Pancreas (tissue), 10 donors: ENCODE results near the gene PIK3C2A. TPM values are rescaled to one million over a fixed set of nuclear protein-coding genes. Genes with fewer than 3 reads are reported as not detected.

Experiments used
- ATAC-seq, 4 donors: fragments of 200-7000 bp; cut with Tn5 transposase; one replicate each; pipeline versions ENCODE4 v1.8.0 to v1.9.1; 2020; ENCODE audit warnings: mild to moderate bottlenecking in 4 of 4, moderate library complexity in 4 of 4
- DNase-seq, 6 donors: peaks; one replicate each; pipeline ENCODE4 v3.0.0-alpha.2; 2020
- FAIRE-seq: peaks from 2 replicates; lab custom pipeline; 2012; peaks lifted over from hg19 to GRCh38; lab: Jason Lieb, UNC
- H3K27ac ChIP-seq, 4 donors: fragments of 200-600 bp; sonication (generic); 1 replicate in 3 of 4; 2 replicates in 1 of 4; pipeline versions ENCODE4 v1.5.0 to v1.8.0; 2020
- H3K27me3 ChIP-seq, 4 donors: fragments of 200-600 bp; one replicate each; pipeline ENCODE4 v1.8.0; 2021
- H3K36me3 ChIP-seq, 3 donors: fragments of 200-600 bp; sonication (generic) in 1 of 3; one replicate each; pipeline versions ENCODE4 v1.5.0 to v1.8.0; 2020 to 2021
- H3K4me1 ChIP-seq, 3 donors: fragments of 200-600 bp; one replicate each; pipeline ENCODE4 v1.8.0; 2021
- H3K4me3 ChIP-seq, 4 donors: fragments of 200-600 bp; sonication (generic) in 2 of 4; one replicate each; pipeline versions ENCODE4 v1.5.0 to v1.8.0; 2020 to 2021
- H3K9me3 ChIP-seq, 4 donors: fragments of 200-600 bp; one replicate each; pipeline ENCODE4 v1.8.0; 2021
- WGBS, 2 donors: extraction: QIAGEN DNeasy Blood & Tissue Kit; methylation state at CpG; one replicate each; pipeline ENCODE4 v1.1.7; 2013; 5-methylcytosine and 5-hydroxymethylcytosine counted together
- intact Hi-C, 3 donors: fragments of 100-400 bp; cut with DNase I; formaldehyde crosslinking; loops; one replicate each; pipeline versions ENCODE4 v1.11.1 to v1.14.2; 2022
- polyA plus RNA-seq, 2 donors: library from polyadenylated mRNA; stranded (reverse); fragments of 200-250 nt; gene quantifications; one replicate each; pipeline ENCODE4 v1.2.3, GENCODE V29; 2013
- total RNA-seq, 6 donors: library from RNA; stranded (reverse); fragmentation: NEBNext Ultra II Directional in 4 of 6; extraction: Animal tissue kit (Norgen Biotek cat#: 25700) in 4 of 6; gene quantifications; one replicate each; pipeline versions ENCODE4 v1.2.1 to v1.2.4, GENCODE V29; 2021 to 2023
- TF ChIP-seq, protein P1 (sequence below), 4 donors: fragments of 200-600 bp; sonication (generic) in 3 of 4; IDR thresholded peaks; one replicate each; pipeline versions ENCODE4 v1.5.0 to v1.8.0; 2021; ENCODE audit warnings: antibody characterized with exemption in 4 of 4
- donor health status: healthy with polysubstance abuse.
- donor health status: DM: no; HTN: no; CAD: no; lungs with moderate emphysema.
- donor health status: DM: no; HTN: no; CAD: no.
- donor health status: control.
- donor health status: control.
- donor health status: Bipolar disorder and iron deficiency.
- donor health status: DM: yes; HTN: yes; CAD: no.
- donor health status: DM: no; HTN: no; CAD: no.
- donor health status: DM: no; HTN: no; CAD: no.
- donor health status: DM: yes; HTN: yes; CAD: no.

PIK3C2A gene
- total and polyA plus RNA-seq, 8 donors, result 5.4 to 33.2 (median 22.8) TPM

DNA sequence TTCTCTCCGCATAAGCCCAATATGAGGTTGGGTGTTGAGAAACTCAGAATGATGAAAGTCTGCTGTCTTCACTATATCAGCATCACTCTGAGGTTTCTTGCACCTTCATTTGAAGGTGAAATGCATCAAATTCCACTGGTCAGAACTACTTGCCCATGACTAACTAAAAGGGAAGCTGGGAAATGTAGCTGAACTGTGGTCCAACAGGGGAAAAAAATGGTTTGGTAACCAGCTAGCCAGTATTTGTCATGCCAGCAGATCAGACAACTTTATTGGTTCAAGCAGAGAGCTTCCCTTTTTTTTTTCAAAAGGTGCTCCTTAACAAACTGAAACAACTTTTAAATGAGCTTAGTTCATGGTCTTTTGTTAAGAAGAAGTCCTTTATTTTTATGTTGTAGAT, 14.2 kb upstream of the PIK3C2A start:
- ATAC-seq (no peak), FAIRE-seq (no peak), DNase-seq (no peak)
- WGBS, 2 donors, result 97 to 100% methylated on average over 1 of the region's 1 CpG
- Histone ChIP-seq H3K27ac (no peak overlapping the region), H3K4me1 (no peaks in the 10 kb centered on the region), H3K9me3 (no peaks in the 10 kb centered on the region), H3K27me3 (no peaks in the 10 kb centered on the region), H3K36me3 (no peaks in the 10 kb centered on the region), H3K4me3 (no peak overlapping the region)
- TF ChIP-seq, protein P1, sequence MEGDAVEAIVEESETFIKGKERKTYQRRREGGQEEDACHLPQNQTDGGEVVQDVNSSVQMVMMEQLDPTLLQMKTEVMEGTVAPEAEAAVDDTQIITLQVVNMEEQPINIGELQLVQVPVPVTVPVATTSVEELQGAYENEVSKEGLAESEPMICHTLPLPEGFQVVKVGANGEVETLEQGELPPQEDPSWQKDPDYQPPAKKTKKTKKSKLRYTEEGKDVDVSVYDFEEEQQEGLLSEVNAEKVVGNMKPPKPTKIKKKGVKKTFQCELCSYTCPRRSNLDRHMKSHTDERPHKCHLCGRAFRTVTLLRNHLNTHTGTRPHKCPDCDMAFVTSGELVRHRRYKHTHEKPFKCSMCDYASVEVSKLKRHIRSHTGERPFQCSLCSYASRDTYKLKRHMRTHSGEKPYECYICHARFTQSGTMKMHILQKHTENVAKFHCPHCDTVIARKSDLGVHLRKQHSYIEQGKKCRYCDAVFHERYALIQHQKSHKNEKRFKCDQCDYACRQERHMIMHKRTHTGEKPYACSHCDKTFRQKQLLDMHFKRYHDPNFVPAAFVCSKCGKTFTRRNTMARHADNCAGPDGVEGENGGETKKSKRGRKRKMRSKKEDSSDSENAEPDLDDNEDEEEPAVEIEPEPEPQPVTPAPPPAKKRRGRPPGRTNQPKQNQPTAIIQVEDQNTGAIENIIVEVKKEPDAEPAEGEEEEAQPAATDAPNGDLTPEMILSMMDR (IDR thresholded peaks at IDR 0.05), result no peak
- intact Hi-C loops, result no loop called here

DNA sequence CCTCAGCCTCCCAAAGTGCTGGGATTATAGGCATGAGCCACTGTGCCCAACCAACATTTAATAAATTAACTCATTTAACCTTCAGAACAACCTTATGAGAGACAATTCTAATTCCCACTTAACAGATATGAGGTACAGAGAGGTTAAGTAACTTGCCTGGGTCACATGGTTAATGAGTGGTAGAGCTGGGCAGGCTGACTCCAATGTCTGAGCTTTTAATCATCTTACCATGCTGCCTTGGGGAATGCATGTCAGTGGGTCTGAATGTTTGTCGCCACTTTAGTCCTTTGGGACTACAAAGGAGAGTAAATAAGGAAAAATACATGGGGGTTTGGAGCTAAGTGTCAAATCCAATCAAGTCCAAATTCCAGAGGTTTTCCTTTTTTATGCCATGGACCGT, 11.2 kb upstream of the PIK3C2A start:
- no peaks in the 10 kb centered on the region for H3K36me3 ChIP-seq
- no peak for ATAC-seq
- WGBS, 2 donors, result 64 to 72% methylated on average over 2 of the region's 2 CpGs
- no peak for DNase-seq
- intact Hi-C loops, result no loop called here
- no peaks in the 10 kb centered on the region for H3K27me3 ChIP-seq
- no peak for FAIRE-seq
- no peak overlapping the region for H3K27ac ChIP-seq
- no peaks in the 10 kb centered on the region for H3K9me3 ChIP-seq
- TF ChIP-seq, protein P1 (IDR thresholded peaks at IDR 0.05), result no peak
- H3K4me1 ChIP-seq, result no peaks in the 10 kb centered on the region
- no peak overlapping the region for H3K4me3 ChIP-seq

DNA sequence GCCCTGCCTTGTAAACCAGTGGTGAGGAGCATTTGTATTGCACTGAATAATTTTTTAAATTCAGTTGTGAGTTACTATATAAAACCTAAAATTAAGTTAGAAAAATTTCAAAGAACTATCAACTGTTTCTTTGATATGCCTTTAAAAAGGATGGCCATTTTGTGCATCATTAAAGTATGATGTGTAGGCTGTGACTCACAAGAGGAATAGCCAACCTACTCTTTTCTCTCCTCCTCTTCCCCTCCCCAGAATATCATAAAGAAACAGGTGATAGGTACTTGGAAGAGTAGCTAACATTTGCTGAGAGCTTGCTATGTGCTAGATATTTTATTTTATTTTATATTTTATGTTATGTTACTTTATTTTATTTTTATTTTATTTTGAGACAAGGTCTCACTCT, 10.6 kb upstream of the PIK3C2A start:
- H3K4me1 ChIP-seq, result no peaks in the 10 kb centered on the region
- H3K9me3 ChIP-seq, result no peaks in the 10 kb centered on the region
- intact Hi-C loops, result no loop called here
- H3K27ac ChIP-seq, result no peak overlapping the region
- H3K27me3 ChIP-seq, result no peaks in the 10 kb centered on the region
- DNase-seq, result no peak
- no peak overlapping the region for H3K4me3 ChIP-seq
- TF ChIP-seq, protein P1 (IDR thresholded peaks at IDR 0.05), result no peak
- no peak for FAIRE-seq
- no peak for ATAC-seq
- H3K36me3 ChIP-seq, result no peaks in the 10 kb centered on the region

DNA sequence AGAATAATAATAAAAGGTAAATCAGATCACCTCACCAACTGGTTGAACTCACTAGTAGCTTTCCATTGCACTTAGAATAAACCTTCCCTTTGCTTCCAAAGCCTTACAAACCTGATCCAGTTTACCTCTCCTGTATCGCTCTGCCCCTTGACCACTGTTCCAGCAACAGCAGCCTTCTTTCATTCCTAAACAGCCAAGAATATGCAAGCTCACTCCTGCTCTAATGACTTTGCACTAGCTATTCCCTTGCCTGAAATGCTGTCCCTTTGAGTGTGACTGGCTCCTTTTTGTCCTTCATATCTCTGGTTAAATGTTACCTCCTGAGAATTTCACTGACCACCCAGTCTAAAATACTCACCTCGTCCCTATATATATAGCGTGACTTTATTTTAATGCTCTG, 9.6 kb upstream of the PIK3C2A start:
- Histone ChIP-seq H3K9me3 (no peaks in the 10 kb centered on the region), H3K4me1 (no peaks in the 10 kb centered on the region), H3K27me3 (no peaks in the 10 kb centered on the region), H3K27ac (no peak overlapping the region), H3K36me3 (no peaks in the 10 kb centered on the region), H3K4me3 (no peak overlapping the region)
- FAIRE-seq (no peak), DNase-seq (no peak), ATAC-seq (no peak)
- 91 to 98% methylated on average over 3 of the region's 3 CpGs for WGBS, 2 donors
- intact Hi-C loops, result no loop called here
- TF ChIP-seq, protein P1 (IDR thresholded peaks at IDR 0.05), result no peak

DNA sequence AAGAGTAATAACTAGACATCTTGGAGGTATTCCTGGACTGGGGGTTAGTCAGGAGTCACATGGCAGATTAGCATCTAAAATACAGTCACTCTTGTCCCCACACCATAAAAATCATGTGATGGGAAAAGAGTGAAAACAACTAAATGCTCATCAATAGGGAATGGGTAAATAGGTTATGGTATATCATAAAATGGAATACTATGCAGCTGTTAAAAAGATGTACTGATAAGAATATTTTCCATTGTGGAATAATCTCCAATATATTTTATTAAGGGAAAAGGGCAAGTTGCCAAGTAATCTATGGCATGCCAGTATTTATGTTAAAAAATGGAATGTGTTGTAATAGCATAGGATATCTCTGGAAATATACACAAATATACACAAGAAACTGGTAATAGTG, 6.6 kb upstream of the PIK3C2A start:
- Histone ChIP-seq H3K9me3 (no peaks in the 10 kb centered on the region), H3K27ac (no peak overlapping the region), H3K27me3 (no peaks in the 10 kb centered on the region), H3K36me3 (no peaks in the 10 kb centered on the region), H3K4me3 (no peak overlapping the region), H3K4me1 (peaks cover 0 to 6% (median 0%) of the 10 kb centered on the region in 3 donors)
- FAIRE-seq, result no peak
- ATAC-seq, result no peak
- DNase-seq, result no peak
- TF ChIP-seq, protein P1 (IDR thresholded peaks at IDR 0.05), result no peak
- intact Hi-C loops, result no loop called here
